Measurements from ENCODE around the gene CBFB.

Gene CBFB

GRCh38 chr16:67101311-67102082 is 72.5 kb downstream of the CBFB start:
- no peak overlapping the region for H3K4me3 ChIP-seq (replicated peaks; ENCODE audit: low read depth, low read length)
- TF ChIP-seq CTCF (IDR thresholded peaks at IDR 0.05; ENCODE audit: low read depth, low read length, missing control alignments) = no peak
- DNase-seq (ENCODE audit: extremely low read depth, low read depth) = no peak

- peak; percentile 52 for TF ChIP-seq CTCF (IDR thresholded peaks at IDR 0.05; ENCODE audit: low read depth, low read length, missing control alignments)
- no peak for DNase-seq (ENCODE audit: extremely low read depth, low read depth)
- no peak overlapping the region for H3K4me3 ChIP-seq (replicated peaks; ENCODE audit: low read depth, low read length)
Observed at GRCh38 chr16:67104061-67104460, 75.1 kb downstream of the CBFB start.

- no peak for DNase-seq (ENCODE audit: extremely low read depth, low read depth)
Observed at GRCh38 chr16:67104845-67105244, 75.9 kb downstream of the CBFB start.

GRCh38 chr16:67105246-67105645 is 76.3 kb downstream of the CBFB start:
- DNase-seq (ENCODE audit: extremely low read depth, low read depth) = no peak
- TF ChIP-seq CTCF (IDR thresholded peaks at IDR 0.05; ENCODE audit: low read depth, low read length, missing control alignments) = no peak
- no peak overlapping the region for H3K4me3 ChIP-seq (replicated peaks; ENCODE audit: low read depth, low read length)

More at GRCh38 chr16:67104845-67105244, 75.9 kb downstream of the CBFB start:
- no peak for TF ChIP-seq CTCF (IDR thresholded peaks at IDR 0.05; ENCODE audit: low read depth, low read length, missing control alignments)
- H3K4me3 ChIP-seq (replicated peaks; ENCODE audit: low read depth, low read length) = no peak overlapping the region

GRCh38 chr16:67105881-67106280 is 76.9 kb downstream of the CBFB start:
- no peak for TF ChIP-seq CTCF (IDR thresholded peaks at IDR 0.05; ENCODE audit: low read depth, low read length, missing control alignments)
- no peak for DNase-seq (ENCODE audit: extremely low read depth, low read depth)

GRCh38 chr16:67108489-67108888 is 79.5 kb downstream of the CBFB start:
- DNase-seq (ENCODE audit: extremely low read depth, low read depth) = no peak
- H3K4me3 ChIP-seq (replicated peaks; ENCODE audit: low read depth, low read length) = no peak overlapping the region
- no peak for TF ChIP-seq CTCF (IDR thresholded peaks at IDR 0.05; ENCODE audit: low read depth, low read length, missing control alignments)

More at GRCh38 chr16:67105881-67106280, 76.9 kb downstream of the CBFB start:
- H3K4me3 ChIP-seq (replicated peaks; ENCODE audit: low read depth, low read length) = no peak overlapping the region
